HL-60 (cell line): ENCODE results near the gene GRIN1.

Experiments used
- DNase-seq, 2 experiments: peaks; one replicate each; pipeline ENCODE4 v3.0.0-alpha.2; 2010 to 2020; ENCODE audit warnings: low read depth in 1 of 2, low spot score in 1 of 2
- H3K27ac ChIP-seq: fragments of 250-450 bp; sonication (Bioruptor Pico); replicated peaks from 2 replicates; pipeline ENCODE4 v1.5.1; 2020; ENCODE audit warnings: mild to moderate bottlenecking, moderate library complexity
- H3K27me3 ChIP-seq: fragments of 250-450 bp; sonication (Bioruptor Pico); 2 replicates; pipeline ENCODE4 v1.5.1; 2021; ENCODE audit warnings: mild to moderate bottlenecking, moderate library complexity; ENCODE audit not compliant: insufficient read depth, poor library complexity, severe bottlenecking
- H3K4me3 ChIP-seq: replicated peaks from 2 replicates; pipeline ENCODE4 v1.5.1; 2011; ENCODE audit warnings: mild to moderate bottlenecking, control low read depth, low read length; ENCODE audit not compliant: insufficient read depth
- GABPA ChIP-seq: IDR thresholded peaks from 2 replicates; pipeline ENCODE4 v1.6.1; 2012; ENCODE audit warnings: low read depth
- POLR2AphosphoS5 ChIP-seq: IDR thresholded peaks from 2 replicates; pipeline ENCODE4 v1.6.1; 2012; ENCODE audit warnings: low read depth
- SPI1 ChIP-seq: IDR thresholded peaks from 2 replicates; pipeline ENCODE4 v1.6.1; 2012; ENCODE audit warnings: low read depth, mild to moderate bottlenecking, borderline replicate concordance
- TF ChIP-seq, protein P1 (sequence below): IDR thresholded peaks from 2 replicates; pipeline ENCODE4 v1.6.1; 2012; ENCODE audit warnings: low read depth; ENCODE audit not compliant: insufficient replicate concordance
- TF ChIP-seq, protein P2 (sequence below): IDR thresholded peaks from one replicate; pipeline ENCODE4 v1.5.1; 2011; ENCODE audit warnings: low read length, control low read depth, inconsistent platforms; ENCODE audit not compliant: insufficient read depth

GRIN1 gene

DNA sequence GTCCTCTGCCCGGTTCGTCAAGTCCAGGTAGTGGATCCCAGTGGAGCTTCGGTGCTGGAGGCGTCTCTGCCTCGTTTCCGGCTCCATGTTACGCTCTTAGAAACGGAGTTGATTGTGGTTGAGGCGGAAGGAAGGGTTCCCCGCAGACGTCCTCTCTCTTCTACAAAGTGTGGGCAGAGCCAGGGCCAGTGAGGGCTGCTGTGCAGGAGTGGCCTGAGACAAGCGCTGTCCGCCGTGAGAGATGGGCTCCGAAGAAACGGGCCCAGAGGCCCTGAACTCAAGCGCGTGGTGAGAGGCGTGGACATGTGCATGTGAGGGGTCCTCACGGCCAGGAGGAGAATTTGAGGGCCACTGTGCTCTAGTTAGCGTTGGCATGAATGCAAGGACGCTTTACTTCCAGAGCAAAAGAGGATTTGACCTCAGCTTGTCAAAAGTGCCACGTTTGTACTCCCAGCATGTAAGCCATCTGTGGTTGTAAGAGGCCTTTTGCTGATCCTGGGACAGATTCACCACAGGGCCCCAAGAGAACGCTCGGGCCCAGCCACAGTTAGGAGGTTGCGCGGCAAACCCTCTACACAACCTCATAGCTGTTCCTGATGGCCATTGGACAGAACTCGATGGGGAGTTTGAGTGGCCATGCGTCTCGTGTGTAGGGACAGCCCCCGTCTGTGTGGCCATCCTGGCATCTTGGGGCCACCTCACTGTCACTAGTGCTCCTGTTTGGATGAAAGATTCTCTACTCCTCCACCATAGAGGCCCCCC, 42.0 kb upstream of the GRIN1 start:
- H3K4me3 ChIP-seq: no peak overlapping the region
- H3K27ac ChIP-seq: no peak overlapping the region
- no peak for TF ChIP-seq POLR2AphosphoS5
- TF ChIP-seq, protein P1, sequence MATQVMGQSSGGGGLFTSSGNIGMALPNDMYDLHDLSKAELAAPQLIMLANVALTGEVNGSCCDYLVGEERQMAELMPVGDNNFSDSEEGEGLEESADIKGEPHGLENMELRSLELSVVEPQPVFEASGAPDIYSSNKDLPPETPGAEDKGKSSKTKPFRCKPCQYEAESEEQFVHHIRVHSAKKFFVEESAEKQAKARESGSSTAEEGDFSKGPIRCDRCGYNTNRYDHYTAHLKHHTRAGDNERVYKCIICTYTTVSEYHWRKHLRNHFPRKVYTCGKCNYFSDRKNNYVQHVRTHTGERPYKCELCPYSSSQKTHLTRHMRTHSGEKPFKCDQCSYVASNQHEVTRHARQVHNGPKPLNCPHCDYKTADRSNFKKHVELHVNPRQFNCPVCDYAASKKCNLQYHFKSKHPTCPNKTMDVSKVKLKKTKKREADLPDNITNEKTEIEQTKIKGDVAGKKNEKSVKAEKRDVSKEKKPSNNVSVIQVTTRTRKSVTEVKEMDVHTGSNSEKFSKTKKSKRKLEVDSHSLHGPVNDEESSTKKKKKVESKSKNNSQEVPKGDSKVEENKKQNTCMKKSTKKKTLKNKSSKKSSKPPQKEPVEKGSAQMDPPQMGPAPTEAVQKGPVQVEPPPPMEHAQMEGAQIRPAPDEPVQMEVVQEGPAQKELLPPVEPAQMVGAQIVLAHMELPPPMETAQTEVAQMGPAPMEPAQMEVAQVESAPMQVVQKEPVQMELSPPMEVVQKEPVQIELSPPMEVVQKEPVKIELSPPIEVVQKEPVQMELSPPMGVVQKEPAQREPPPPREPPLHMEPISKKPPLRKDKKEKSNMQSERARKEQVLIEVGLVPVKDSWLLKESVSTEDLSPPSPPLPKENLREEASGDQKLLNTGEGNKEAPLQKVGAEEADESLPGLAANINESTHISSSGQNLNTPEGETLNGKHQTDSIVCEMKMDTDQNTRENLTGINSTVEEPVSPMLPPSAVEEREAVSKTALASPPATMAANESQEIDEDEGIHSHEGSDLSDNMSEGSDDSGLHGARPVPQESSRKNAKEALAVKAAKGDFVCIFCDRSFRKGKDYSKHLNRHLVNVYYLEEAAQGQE: no peak
- TF ChIP-seq SPI1: no peak
- TF ChIP-seq GABPA: no peak
- TF ChIP-seq, protein P2, sequence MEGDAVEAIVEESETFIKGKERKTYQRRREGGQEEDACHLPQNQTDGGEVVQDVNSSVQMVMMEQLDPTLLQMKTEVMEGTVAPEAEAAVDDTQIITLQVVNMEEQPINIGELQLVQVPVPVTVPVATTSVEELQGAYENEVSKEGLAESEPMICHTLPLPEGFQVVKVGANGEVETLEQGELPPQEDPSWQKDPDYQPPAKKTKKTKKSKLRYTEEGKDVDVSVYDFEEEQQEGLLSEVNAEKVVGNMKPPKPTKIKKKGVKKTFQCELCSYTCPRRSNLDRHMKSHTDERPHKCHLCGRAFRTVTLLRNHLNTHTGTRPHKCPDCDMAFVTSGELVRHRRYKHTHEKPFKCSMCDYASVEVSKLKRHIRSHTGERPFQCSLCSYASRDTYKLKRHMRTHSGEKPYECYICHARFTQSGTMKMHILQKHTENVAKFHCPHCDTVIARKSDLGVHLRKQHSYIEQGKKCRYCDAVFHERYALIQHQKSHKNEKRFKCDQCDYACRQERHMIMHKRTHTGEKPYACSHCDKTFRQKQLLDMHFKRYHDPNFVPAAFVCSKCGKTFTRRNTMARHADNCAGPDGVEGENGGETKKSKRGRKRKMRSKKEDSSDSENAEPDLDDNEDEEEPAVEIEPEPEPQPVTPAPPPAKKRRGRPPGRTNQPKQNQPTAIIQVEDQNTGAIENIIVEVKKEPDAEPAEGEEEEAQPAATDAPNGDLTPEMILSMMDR: no peak
- no peak for DNase-seq
- H3K27me3 ChIP-seq: no peaks in the 10 kb centered on the region

DNA sequence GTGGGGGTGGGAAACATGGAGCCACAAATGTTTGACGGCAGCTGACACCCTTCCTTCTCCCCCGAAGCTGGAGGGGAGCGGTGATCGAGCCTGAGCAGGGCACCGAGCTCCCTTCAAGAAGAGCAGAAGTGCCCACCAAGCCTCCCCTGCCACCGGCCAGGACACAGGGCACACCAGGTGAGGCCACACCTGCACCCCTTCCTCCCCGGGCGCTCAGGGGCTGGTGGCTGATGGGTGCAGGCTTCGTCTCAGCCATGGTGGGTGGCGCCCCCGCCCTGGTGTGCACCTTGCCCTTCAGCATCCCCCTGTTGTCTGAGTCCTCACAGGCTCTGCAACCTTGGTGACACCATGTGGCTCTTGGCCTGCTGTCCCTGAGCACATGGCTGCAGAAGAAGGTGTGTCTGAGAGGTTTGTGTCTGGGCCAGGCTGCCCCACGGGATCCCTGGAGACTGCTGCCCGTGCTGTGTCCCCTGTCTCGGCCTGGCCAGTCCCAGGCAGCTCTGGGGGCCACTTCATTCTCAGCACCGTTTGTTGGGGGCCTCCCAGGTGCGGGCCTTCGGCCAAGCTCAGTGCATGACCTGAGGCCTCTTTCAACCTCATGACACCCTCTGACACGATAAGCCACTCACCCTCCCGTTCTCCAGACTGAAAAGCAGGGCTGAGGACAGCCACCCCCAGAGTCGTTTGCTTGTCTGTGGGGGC, 41.0 kb upstream of the GRIN1 start:
- no peak for DNase-seq
- Histone ChIP-seq H3K27ac (no peak overlapping the region), H3K27me3 (no peaks in the 10 kb centered on the region), H3K4me3 (no peak overlapping the region)
- TF ChIP-seq SPI1 (no peak), POLR2AphosphoS5 (no peak), GABPA (no peak)
- TF ChIP-seq, protein P2: no peak
- TF ChIP-seq, protein P1: no peak

DNA sequence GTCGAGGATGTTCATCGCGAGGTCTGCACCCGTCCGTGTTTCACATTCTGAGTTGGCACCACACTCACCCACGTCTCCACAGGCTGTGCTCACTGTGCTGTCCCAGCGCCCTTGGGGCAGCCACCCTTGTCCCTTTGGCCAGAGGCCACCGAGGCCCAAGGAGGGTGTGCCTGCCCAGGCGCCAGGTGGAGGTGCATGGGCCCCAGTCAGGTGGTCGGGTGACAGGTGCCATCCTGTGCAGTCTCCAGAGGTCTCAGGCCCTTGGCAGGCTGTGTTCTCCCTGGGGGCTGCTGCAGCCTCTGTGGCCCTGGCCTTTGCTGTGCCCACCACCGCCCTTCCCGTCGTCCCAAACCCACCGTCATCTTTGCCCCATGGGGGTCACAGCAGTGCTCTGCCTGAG, 39.7 kb upstream of the GRIN1 start:
- DNase-seq: no peak
- TF ChIP-seq POLR2AphosphoS5: no peak
- TF ChIP-seq, protein P1: no peak
- TF ChIP-seq, protein P2: no peak
- Histone ChIP-seq H3K4me3 (no peak overlapping the region), H3K27me3 (no peaks in the 10 kb centered on the region), H3K27ac (no peak overlapping the region)
